ENCODE data around the gene ANKRD39. TPM values are rescaled to one million over a fixed set of nuclear protein-coding genes. Genes with fewer than 3 reads are reported as not detected.
A peak's percentile ranks its signal among the peaks of the same experiment; 100 is the strongest.

The ANKRD39 gene
- total and polyA plus RNA-seq, 2 of the 8 experiments (the other 6 are each of a cell fraction or from before 2014, with no cell fraction given): 18.5 to 21.3 TPM

DNA sequence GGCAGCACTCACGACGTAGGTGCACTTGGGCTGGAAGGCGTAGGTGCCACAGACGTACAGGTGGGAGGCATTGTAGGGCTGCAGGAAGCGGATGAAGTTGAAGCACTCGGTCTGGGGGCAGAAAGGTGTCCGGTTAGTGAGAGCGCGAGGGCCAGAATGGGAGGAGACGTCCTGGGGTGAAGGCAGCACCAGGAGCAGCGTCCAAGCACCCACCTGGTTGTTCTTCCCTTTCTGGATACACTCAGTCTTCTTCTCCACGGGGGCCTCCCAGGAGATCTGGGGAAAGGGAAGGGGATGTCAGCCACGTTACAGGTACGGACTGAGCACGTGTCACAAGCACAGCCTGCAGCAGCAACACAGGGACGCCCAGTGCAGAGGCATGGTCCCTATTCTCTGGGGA, 7.8 kb upstream of the ANKRD39 start:
- CTCF ChIA-PET (ENCODE audit: partially characterized antibody): interaction anchor here (1.0 to 6.1 kb wide), 2 partner anchors 41 to 86 kb away, joined by 3 to 47 read pairs; no protein-coding TSS in a partner anchor
- DNase-seq (ENCODE audit: low read depth in 1 of 2, low spot score in 2 of 2): no peak
- Histone ChIP-seq H3K56ac (replicated peaks; ENCODE audit: insufficient read length, low read depth, low read length) (no peak overlapping the region), H3K23ac (ENCODE audit: insufficient read length) (no peak overlapping the region), H2BK15ac (ENCODE audit: low read length) (no peak overlapping the region), H3K79me1 (ENCODE audit: low read depth, low read length) (peaks cover 16% of the 10 kb centered on the region), H2BK5ac (ENCODE audit: low read depth, low read length) (no peak overlapping the region), H2AFZ (ENCODE audit: low read length) (no peak overlapping the region), H2BK12ac (ENCODE audit: low read depth, low read length) (no peak overlapping the region), H3K18ac (ENCODE audit: extremely low read depth, low read length) (no peak overlapping the region), H4K5ac (ENCODE audit: insufficient read length, low read depth, low read length) (no peak overlapping the region), H3K4me1 (replicated peaks in 1 of 4; ENCODE audit: control insufficient read depth in 3 of 4, insufficient read depth in 4 of 4, low read length in 3 of 4) (peaks cover 0 to 15% (median 11%) of the 10 kb centered on the region in 4 experiments; a peak in 6 of 7 replicates), H3K4me2 (ENCODE audit: insufficient read depth in 1 of 2, low read depth in 2 of 2, low read length in 2 of 2) (no peak overlapping the region), H3K23me2 (ENCODE audit: low read depth, low read length) (peaks cover 13% of the 10 kb centered on the region), H2BK20ac (ENCODE audit: low read length) (no peak overlapping the region), H3K27ac (ENCODE audit: low read depth, low read length) (no peak overlapping the region), H3K4me3 (ENCODE audit: extremely low read depth in 1 of 4, insufficient read depth in 2 of 4, low read depth in 3 of 4, low read length in 4 of 4) (no peak overlapping the region), H2AK5ac (ENCODE audit: low read depth, low read length) (no peak overlapping the region), H4K20me1 (replicated peaks in 1 of 2; ENCODE audit: control insufficient read depth in 1 of 2, insufficient read depth in 2 of 2, low read length in 2 of 2) (peaks cover 9 to 26% of the 10 kb centered on the region in 2 experiments), H3K79me2 (ENCODE audit: control insufficient read depth in 1 of 2, insufficient read depth in 2 of 2, low read length in 2 of 2) (peaks cover 4 to 36% of the 10 kb centered on the region in 2 experiments), H3K9ac (replicated peaks in 1 of 4; ENCODE audit: extremely low read depth in 1 of 4, low read depth in 3 of 4, low read length in 3 of 4) (no peak overlapping the region), H3K4ac (replicated peaks; ENCODE audit: insufficient read length, low read depth, low read length) (no peak overlapping the region), H4K91ac (replicated peaks; ENCODE audit: insufficient read length, low read length) (no peak overlapping the region), H3K9me3 (ENCODE audit: insufficient read depth in 2 of 2, low read depth in 1 of 2, low read length in 1 of 2) (no peaks in the 10 kb centered on the region), H3K27me3 (replicated peaks in 1 of 4; ENCODE audit: control insufficient read depth in 3 of 4, extremely low read depth in 1 of 4, insufficient read depth in 3 of 4, low read length in 3 of 4) (peaks cover 0 to 3% (median 0%) of the 10 kb centered on the region in 4 experiments; a peak in 2 of 7 replicates), H4K8ac (ENCODE audit: extremely low read depth, insufficient read depth, low read length) (peak overlapping the region; percentile 64; the same call in 1 of the 2 replicates), H3K36me3 (ENCODE audit: control insufficient read depth in 2 of 4, insufficient read depth in 4 of 4, low read length in 3 of 4) (peaks cover 34 to 64% (median 52%) of the 10 kb centered on the region in 4 experiments), H2BK120ac (replicated peaks; ENCODE audit: low read depth, low read length) (no peak overlapping the region), H3K14ac (ENCODE audit: insufficient read length) (no peak overlapping the region)
- 89% methylated on average over 11 of the region's 16 CpGs; no CpG with 5 or more reads in 1 of the 2 experiments for WGBS, 2 experiments (ENCODE audit: extremely low coverage in 1 of 2, insufficient coverage in 1 of 2, insufficient read length in 1 of 2, insufficient replicate concordance in 2 of 2, low coverage in 1 of 2, low lambda C conversion rate in 2 of 2, missing lambda C conversion rate in 1 of 2)
- FAIRE-seq: no peak
- POLR2A ChIA-PET (ENCODE audit: partially characterized antibody): interaction anchor here (1.6 kb wide), 1 partner anchor 88 kb away, joined by 5 read pairs; no protein-coding TSS in a partner anchor
- TF ChIP-seq EGR1 (IDR thresholded peaks at IDR 0.05; ENCODE audit: borderline replicate concordance, low read depth, low read length): no peak
- no peak for TF ChIP-seq KDM1A (IDR thresholded peaks at IDR 0.05; ENCODE audit: borderline replicate concordance, low read length)
- no peak for TF ChIP-seq YY1 (IDR thresholded peaks at IDR 0.05; ENCODE audit: low read depth, low read length)
- no peak for TF ChIP-seq POLR2A (IDR thresholded peaks at IDR 0.05; ENCODE audit: control extremely low read depth in 1 of 2, low read depth in 2 of 2, low read length in 2 of 2)
- TF ChIP-seq SIX5 (IDR thresholded peaks at IDR 0.05; ENCODE audit: low read depth, low read length): no peak
- no peak for TF ChIP-seq RAD21 (IDR thresholded peaks at IDR 0.05 in 1 of 2, conservative IDR thresholded peaks at IDR 0.05 in 1 of 2; ENCODE audit: low read depth in 2 of 2, low read length in 2 of 2)
- TF ChIP-seq SP4 (IDR thresholded peaks at IDR 0.05; ENCODE audit: low read length): no peak
- TF ChIP-seq BCL11A (IDR thresholded peaks at IDR 0.05; ENCODE audit: low read depth in 2 of 2, low read length in 2 of 2): no peak
- no peak for TF ChIP-seq CBX5 (IDR thresholded peaks at IDR 0.05; ENCODE audit: low read depth, low read length)

Data from H1 (cell line).